GM21423 (cell line): ENCODE data around the gene HLF.

Source experiments
- ATAC-seq: cut with Tn5 transposase; IDR thresholded peaks from one replicate; pipeline ENCODE4 v1.9.1; 2021; ENCODE audit warnings: mild to moderate bottlenecking, moderate library complexity; ENCODE audit not compliant: unreplicated experiment

Gene HLF

DNA sequence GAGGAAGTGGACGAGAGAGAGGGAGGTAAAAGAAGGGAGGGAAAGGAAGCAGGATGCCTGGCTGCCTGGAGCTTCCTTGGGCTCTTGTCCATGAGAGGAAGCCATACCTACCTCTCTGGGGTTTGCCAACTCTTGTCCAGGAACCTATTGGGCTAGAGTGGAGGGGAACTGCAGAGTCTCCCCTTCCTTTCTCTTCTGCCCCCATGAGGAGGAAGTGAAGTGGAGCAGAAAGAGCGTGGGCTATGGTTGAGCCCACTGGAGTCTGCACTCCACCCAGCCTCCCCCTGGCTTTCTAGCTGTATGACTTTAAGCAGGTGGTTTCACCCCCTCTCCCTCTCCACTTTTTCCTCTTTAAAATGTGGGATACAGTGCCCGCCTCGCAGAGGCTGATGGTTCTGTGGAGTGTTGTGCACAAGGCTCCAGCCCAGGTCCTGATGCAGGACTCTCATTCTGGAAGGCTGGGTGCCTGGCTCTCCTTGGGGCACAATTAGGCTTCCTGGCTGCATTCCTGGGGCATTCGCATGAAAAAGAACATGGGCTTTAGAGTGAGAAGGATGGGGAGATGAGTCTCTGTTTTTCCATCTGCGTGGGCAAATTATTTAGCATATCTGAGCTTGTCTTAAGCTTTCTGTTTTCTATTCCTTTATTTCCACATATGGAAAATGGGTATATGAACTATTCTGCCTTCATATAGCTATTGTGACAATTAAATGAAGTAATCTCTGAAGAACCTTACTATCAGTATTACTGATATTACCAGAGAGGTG, 40.7 kb downstream of the HLF start:
- no peak for ATAC-seq

DNA sequence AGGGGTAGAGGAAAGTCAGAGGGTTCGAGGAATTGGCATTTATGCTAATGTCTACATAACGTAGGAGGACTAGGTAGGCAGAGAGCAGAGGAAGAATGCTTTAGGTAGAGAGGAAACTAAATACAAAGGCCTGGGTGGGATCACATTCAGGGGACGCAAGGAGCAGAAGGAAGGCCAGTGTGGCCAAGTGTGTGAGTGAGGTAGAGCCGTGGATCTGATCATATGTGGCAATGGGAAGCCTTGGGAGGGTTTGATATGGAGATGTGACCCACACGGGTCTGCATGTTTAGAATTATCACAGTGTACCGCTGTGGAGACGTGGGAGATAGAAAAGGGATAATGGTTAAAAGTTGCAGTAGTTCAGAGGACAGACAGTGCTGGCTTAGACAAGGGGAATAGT, 43.1 kb downstream of the HLF start:
- ATAC-seq = no peak

DNA sequence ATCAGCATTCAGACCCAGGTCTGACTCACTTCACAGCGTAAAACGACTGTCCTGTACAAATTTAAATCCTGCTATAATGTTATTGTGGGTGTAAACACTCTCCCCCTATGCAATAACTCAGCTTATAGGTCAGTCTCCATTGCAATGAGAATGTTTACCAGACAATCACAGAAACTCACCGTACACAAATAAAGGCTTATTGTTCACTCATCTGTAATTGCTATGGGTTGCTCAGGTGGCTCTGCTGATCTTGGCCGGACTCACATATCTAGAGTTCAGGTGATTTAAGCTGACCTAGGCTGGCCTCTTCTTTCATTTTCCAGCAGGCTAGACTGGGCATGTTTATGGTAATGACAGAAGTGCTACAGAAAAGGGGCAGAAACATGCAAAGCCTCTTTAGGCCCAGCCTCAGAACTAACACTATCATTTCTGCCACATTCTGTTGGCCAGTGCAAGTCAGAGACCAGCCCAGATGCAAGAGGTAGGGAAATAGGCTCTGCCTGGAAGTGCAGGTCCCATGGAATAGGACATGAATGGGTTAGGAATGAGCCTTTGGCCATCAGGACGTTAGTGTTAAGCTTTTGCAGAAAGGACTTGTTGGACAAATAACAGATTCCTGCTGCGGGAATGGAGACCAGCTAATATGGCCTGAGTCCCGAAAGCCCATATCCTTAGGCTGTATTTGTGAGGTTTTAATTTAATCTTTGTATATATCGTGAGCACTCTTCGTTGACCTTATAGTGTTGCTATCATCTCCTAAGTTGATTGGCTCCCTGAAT, 44.0 kb downstream of the HLF start:
- no peak for ATAC-seq

DNA sequence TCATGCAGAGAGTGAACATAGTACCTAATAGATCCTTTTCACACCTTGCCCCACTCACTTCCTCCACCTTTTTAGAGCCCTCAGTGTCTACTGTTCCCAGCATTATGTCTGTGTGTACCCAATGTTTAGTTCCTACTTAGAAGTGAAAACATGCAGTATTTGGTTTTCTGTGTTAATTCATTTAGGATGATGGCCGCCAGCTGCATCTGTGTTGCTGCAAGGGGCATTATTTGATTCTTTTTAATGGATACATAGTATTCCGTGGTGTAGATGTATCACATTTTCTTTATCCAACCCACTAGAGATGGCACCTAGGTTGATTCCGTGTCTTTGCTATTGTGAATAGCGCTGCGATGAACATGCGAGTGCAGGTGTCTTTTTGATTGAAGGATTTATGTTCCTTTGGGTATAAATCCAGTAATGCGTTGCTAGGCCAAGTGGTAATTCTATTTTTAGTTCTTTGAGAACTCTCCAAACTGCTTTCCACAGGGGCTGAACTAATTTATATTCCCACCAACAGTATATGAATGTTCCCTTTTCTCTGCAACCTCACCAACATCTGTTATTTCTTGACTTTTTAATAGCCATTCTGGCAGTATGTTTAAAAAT, 47.1 kb downstream of the HLF start:
- no peak for ATAC-seq

DNA sequence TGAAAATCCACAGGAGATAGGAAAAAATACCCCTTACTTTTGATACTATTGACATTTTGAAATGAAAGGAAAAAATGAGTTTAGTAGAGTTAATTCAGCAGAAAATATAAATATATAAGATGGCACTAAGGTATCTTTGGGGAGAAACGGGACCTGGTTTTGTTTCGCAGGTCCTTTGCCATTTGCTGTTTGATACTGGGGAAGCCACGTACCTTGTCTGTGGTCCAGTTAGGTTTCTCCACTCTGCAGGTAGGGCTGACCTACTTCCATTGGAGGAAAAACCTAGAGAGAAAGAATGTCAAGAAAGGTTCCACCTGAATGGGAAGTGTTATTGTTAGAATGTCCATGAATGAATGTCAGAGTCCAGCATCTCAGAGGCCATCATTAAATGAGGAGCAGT, 48.1 kb downstream of the HLF start:
- ATAC-seq = no peak

DNA sequence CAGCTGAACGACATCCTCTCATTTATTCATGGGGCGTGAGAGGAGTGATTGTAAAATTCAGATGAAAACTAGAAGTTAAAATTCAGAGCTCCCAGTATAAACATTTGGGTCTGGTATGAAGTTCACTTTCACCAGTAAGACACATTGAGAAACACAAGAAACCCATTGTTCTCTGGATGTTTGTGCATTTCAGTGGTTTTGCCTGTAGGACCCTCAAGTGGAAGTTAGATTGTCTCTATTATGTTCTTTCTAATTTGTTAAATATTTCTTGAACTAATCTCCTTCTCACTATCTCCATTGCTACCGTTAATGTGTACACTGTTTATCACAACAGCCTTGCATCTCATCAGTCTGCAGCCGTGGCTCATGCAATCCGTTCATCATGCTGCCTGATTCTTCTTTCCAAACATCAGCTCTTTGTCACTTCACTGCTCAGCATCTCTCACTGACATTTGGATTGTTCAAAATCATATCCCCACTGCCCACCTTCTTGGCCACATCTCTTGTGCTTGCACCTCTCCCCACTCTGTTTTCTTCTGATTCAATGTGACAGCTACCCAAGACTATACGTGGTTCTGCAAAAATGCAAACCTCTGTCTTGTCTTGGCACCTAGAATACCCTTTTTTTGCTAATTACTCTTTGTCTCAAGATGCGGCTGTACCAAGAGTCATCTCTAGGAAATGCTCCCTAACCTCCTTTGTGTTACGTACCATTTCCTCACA, 49.5 kb downstream of the HLF start:
- ATAC-seq = no peak

DNA sequence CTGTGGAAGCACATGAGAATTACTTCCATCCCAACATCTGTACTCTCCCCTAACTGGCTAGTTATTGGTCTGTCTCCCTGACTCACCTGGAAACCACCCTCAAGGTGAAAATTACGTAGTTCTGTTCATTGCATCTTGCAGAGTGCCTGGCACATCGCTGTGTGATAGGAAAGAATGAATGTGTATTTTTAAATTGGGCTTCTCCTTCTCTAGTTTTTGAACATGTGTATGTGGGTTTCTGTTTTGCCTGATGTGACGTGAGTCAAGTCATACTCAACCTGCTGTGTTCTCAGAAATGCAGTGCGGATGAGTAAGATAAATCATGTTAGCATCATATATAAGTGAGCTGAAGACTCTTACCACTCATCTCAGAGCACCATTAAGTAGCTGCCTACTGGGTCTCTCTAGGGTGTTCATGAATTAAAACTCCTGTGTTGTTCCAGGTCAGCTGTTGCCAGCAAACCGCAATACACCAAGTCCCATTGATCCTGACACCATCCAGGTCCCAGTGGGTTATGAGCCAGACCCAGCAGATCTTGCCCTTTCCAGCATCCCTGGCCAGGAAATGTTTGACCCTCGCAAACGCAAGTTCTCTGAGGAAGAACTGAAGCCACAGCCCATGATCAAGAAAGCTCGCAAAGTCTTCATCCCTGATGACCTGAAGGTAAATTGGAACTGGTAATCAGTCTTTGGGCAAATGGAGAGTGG, 50.2 kb downstream of the HLF start:
- no peak for ATAC-seq

DNA sequence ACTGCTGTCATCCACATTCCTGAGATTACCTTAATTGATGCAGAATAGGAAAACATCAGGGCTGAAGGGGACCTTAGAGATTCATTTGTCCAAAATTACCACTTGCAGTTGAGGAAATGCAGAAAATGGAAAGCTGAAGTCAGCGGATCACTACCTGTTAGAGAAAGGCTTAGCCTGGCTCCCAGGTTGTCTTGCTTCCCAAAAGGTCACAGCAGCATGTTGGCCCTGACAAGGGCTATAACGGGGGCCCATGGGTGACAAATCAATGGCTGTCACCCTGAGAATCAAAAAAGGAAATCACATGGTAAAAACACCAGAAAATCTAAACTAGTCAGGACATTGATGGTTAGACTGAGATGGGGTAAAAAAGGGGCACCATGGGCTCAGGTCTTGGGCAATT, 51.7 kb downstream of the HLF start:
- ATAC-seq = no peak

DNA sequence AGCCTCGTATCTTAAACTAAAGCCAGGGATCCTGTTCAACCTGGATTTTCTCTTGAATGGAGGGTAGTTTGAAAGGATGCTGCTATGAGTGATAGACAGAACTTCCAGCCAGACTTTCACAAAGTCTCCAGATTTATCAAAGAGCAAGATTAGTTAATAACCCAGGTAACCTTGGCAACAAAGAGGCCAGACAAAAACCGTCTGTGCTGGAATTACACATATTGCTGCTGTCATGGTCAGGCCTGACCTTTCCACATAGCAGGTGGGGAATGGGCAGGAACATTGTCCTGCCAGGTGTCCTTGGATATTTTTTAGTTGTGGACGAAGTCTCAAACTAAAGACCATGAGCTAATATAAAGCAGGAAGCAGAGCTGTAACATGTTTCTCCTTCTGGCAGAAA, 52.5 kb downstream of the HLF start:
- ATAC-seq = no peak

DNA sequence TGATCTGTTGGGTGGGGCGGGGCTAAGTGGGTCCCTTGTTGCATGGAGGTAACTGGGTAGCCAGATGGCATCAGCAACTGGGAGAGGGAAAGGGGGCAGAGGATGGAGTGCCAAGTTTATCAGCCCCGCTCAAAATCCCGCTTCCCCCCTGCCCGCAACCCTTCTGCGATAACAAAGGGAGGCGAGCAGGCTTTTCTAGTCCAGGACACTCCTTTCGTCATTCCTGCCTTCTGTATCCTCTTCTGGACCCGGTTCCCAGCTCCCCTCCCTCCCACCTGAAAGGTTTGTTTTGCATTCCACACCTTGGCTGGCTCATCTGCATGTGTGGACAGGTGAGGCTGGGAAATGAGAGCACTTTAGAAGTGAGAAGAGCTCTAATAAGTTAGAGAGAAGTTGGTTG, 53.3 kb downstream of the HLF start:
- no peak for ATAC-seq

DNA sequence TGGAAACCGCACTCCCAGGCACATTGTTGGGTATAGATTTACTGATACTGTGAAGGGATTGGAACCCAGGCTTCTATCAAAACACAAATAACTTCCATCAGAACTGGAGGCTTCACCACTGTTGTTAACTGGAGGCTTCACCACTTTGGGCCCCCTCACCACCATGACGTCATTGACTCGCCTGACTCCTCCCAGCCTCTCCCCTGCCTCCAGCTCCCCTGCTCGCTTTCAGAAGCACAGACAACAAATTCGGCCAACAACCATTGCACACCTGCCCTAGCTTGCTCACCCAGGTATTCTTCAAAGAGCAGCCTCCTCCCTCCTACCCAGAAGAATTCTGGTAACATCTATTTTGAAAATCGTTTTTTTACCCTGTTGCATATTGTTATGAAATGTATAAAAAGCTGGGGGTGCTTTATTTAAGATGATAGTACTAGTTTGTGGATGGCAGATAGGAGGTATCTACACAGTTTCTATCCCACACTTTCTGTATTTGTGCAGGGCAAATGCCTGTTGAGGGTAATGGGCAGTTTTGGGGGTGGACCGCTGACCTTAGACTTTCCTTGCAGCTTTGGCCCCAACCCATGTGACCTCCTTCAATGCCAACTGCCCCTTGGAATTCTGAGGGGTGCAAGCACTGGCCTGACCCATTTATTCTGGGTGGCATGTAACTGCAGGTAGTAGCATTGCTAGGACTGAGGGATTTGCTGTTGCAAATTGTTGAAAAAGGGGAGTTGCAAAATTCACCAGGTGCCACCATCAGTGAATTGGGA, 54.1 kb downstream of the HLF start:
- no peak for ATAC-seq

DNA sequence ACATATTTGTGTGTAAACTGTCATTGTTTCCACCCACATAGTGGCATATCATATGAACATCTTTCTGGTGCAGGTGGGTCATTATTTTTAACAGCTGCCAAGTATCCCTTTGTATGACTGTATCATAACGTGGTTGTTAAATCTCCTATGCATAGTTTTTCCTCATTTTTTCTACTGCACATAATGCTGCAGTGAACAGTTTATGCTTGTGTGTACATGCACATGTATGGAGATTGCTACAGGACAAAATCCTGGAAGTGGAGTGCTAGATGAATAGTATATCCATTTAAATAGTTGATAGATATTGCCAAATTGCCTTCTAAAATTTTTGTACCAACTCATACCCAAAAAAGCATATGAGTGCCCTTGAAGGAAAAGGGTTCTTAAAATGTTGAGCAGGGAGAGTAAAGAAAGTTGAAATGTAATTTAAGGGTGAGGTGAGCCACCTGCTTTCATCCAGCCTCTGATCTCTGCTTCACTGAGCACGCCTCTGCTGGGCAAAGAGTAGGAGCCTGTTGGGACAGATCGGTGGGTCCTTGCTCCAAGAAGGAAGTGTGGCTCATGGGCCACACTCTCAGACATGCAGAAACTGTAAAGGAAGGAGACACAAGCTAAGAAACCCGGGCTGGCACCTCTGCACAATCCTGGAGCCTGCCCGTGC, 55.3 kb downstream of the HLF start:
- ATAC-seq = no peak

DNA sequence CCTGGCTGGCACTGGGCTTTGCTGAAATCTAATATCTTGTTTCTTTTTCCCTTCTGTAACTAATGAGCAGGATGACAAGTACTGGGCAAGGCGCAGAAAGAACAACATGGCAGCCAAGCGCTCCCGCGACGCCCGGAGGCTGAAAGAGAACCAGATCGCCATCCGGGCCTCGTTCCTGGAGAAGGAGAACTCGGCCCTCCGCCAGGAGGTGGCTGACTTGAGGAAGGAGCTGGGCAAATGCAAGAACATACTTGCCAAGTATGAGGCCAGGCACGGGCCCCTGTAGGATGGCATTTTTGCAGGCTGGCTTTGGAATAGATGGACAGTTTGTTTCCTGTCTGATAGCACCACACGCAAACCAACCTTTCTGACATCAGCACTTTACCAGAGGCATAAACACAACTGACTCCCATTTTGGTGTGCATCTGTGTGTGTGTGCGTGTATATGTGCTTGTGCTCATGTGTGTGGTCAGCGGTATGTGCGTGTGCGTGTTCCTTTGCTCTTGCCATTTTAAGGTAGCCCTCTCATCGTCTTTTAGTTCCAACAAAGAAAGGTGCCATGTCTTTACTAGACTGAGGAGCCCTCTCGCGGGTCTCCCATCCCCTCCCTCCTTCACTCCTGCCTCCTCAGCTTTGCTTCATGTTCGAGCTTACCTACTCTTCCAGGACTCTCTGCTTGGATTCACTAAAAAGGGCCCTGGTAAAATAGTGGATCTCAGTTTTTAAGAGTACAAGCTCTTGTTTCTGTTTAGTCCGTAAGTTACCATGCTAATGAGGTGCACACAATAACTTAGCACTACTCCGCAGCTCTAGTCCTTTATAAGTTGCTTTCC, 56.0 kb downstream of the HLF start:
- no peak for ATAC-seq

DNA sequence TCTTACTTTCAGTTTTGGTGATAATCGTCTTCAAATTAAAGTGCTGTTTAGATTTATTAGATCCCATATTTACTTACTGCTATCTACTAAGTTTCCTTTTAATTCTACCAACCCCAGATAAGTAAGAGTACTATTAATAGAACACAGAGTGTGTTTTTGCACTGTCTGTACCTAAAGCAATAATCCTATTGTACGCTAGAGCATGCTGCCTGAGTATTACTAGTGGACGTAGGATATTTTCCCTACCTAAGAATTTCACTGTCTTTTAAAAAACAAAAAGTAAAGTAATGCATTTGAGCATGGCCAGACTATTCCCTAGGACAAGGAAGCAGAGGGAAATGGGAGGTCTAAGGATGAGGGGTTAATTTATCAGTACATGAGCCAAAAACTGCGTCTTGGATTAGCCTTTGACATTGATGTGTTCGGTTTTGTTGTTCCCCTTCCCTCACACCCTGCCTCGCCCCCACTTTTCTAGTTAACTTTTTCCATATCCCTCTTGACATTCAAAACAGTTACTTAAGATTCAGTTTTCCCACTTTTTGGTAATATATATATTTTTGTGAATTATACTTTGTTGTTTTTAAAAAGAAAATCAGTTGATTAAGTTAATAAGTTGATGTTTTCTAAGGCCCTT, 56.8 kb downstream of the HLF start:
- ATAC-seq = no peak

DNA sequence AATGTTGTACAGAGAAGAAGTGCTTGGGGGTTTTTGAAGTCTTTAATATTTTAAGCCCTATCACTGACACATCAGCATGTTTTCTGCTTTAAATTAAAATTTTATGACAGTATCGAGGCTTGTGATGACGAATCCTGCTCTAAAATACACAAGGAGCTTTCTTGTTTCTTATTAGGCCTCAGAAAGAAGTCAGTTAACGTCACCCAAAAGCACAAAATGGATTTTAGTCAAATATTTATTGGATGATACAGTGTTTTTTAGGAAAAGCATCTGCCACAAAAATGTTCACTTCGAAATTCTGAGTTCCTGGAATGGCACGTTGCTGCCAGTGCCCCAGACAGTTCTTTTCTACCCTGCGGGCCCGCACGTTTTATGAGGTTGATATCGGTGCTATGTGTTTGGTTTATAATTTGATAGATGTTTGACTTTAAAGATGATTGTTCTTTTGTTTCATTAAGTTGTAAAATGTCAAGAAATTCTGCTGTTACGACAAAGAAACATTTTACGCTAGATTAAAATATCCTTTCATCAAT, 57.8 kb downstream of the HLF start:
- no peak for ATAC-seq

DNA sequence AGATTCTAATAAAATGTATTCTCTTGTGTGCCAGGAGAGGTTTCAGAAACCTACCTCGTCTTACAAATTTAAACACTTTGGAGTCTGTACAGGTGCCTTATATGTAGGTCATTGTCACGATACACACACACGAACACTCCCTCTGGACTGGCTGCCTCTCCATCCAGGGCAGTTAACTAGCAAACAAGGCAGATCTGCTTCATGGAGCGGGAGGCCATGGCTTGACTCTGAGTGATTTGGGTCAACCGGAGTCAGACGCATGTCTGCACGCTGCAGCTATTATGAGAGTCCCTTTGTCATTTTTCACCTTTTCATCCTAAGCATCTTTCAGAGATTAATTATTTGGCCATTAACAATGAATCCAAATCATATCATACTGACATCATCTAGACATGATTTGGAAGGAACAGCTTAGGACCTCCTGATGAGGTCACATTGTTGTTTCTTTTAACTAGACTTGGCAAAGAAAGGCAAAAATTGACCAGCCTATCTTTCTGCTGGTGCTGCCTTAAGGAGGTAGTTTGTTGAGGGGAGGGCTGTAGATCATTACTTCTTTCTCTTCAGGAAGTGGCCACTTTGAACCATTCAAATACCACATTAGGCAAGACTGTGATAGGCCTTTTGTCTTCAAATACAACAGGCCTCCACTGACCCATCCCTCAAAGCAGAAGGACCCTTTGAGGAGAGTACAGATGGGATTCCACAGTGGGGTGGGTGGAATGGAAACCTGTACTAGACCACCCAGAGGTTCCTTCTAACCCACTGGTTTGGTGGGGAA, 58.9 kb downstream of the HLF start:
- no peak for ATAC-seq

DNA sequence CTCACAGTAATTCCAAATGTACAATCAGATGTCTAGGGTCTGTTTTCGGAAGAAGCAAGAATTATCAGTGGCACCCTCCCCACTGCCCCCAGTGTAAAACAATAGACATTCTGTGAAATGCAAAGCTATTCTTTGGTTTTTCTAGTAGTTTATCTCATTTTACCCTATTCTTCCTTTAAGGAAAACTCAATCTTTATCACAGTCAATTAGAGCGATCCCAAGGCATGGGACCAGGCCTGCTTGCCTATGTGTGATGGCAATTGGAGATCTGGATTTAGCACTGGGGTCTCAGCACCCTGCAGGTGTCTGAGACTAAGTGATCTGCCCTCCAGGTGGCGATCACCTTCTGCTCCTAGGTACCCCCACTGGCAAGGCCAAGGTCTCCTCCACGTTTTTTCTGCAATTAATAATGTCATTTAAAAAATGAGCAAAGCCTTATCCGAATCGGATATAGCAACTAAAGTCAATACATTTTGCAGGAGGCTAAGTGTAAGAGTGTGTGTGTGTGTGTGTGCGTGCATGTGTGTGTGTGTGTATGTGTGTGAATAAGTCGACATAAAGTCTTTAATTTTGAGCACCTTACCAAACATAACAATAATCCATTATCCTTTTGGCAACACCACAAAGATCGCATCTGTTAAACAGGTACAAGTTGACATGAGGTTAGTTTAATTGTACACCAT, 59.7 kb downstream of the HLF start:
- no peak for ATAC-seq
